Stimulated activated CD8-positive, alpha-beta memory T cell treated with anti-CD3 and anti-CD28 coated beads, Interleukin-12 subunit alpha, Interleukin-12 subunit beta, amount 100 ng/mL, for 24 hours (primary cell): Measurements from ENCODE around the gene TRIM7.
"Not testable (repeated sequence)": the region's sequence is repeated elsewhere in the genome, so short reads cannot be mapped to it uniquely, and the experiment has no call there.

Experiments
- DNase-seq: peaks from one replicate; pipeline ENCODE4 v3.0.0-alpha.2; 2020; ENCODE audit errors: extremely low read depth

The TRIM7 gene

GRCh38 chr5:181212934-181213333 is 7.9 kb upstream of the TRIM7 start:
- DNase-seq, result no peak

- no peak for DNase-seq
Measured at GRCh38 chr5:181212080-181212479, 7.1 kb upstream of the TRIM7 start.

DNA sequence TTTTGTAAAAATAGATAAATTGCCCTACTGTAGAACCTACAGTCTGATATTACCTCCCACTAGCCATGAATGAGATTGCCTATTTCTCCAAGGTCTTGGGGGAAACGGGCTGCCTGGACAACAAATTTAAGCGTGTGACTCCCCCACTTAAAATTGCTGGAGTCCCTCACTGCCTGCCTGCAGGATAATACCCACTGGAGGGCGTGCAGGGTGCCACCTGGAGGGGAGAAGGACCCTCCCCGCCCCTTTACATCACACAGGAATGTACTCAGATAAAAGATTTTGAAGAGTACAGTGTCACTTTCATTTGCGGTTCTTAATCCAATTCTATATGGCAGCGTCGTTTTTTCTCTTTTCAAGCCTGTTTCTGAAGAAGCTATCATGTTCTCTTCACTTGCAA is 6.2 kb upstream of the TRIM7 start:
- DNase-seq, result no peak

GRCh38 chr5:181210698-181211097 is 5.7 kb upstream of the TRIM7 start:
- DNase-seq, result not testable (repeated sequence)

- not testable (repeated sequence) for DNase-seq
Measured at GRCh38 chr5:181210148-181210547, 5.2 kb upstream of the TRIM7 start.

- DNase-seq, result not testable (repeated sequence)
Measured at GRCh38 chr5:181209006-181209405, 4.0 kb upstream of the TRIM7 start.

GRCh38 chr5:181207960-181208253 is 2.9 kb upstream of the TRIM7 start:
- no peak for DNase-seq

- no peak for DNase-seq
Measured at GRCh38 chr5:181207214-181207959, 2.4 kb upstream of the TRIM7 start.

DNA sequence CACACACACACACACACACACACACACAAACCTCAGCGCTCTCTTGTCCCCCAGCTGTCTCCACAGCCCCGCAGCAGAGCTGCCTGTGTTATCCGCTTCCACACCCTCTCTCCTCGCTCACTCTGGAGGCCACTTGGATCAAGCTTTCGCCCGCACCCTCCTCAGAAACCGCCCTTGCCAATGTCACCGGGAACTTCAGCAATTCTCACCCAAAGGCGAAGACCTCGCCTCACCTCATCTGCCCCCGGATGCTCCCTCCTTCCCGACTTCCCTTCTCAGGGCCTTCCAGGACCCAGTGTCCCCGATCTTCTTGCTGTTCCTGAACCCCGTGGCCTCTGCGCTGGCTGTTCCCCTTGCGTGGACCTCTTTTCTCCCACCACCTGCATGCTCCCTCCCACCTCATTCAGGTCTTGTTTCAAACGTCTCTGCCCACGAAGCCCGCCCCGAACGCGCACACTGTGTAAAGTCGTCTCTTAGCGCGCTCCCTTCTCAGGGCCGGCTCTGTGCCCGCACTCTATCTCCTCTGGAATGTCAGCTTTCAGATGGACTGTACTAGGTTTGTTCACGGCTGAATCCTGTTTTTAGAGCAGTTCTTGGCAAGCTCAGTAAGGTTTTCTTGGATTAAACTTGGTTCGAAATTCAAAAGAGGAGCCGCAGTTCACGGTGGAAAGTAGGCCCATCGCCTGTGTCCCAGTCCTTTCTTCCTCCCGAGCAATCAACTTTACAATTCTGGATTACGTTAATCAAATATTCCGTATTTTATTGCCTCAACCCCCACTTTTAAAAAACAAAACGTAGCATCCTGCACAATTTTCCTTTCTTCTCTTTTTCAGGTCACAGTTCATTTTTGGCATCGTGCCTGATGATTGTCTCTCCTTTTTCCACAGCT is 1.0 kb upstream of the TRIM7 start:
- DNase-seq, result no peak

DNA sequence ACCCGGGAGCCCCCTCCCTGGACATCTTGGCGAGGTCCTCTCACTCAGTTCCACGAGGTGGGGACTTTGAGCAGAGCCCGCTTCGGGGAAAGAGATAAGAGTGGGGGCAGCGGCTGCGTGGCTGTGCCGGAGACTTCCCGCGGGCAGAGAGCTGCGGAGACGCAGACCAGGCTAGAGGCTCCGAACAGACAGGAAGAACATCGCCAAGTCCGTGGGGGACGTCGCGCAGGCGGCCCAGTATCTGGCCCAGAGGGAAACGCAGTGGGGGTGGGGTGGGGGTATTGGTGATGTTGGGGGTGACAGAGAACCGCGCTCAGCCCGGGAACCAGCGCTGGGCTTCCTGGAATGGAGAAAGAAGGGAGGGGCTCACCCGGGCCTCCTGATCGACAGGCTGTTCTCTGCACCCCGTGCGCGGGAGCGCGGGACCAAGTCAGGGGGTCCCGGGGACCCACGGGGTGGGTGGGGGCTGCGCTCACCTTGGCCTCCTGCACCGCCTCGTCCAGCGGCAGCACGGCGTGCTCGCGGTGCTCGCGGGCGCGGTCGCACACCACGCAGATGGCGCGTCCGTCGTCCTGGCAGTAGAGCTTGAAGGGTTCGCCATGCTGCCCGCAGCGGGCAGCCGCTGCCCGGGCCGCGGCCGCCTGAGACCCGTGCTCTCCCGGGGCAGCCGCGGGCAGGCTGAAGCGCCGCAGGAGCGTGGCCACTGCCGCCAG is 727 bp downstream of the TRIM7 start:
- no peak for DNase-seq

DNA sequence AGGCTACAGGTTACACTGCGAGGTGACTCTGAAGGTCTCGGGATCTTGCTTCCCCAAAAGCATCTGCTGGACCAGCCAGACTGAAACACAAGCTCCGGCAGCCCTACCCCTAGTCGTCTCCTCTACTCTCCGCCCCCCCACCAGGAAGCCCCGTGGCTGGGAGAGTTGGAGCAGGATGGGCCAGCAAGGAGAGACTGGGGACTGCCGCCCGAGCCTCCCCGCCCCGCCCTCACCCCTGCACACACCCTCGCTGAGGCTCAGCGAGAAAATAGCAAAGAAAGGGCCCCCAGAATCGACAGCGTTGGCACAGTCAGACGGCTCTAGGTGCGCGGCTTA is 1.3 kb downstream of the TRIM7 start:
- no peak for DNase-seq

- DNase-seq, result no peak
Measured at GRCh38 chr5:181203093-181203711, 1.8 kb downstream of the TRIM7 start.

GRCh38 chr5:181200816-181201215 is 4.2 kb downstream of the TRIM7 start:
- no peak for DNase-seq

GRCh38 chr5:181199881-181200638 is 4.9 kb downstream of the TRIM7 start:
- DNase-seq, result no peak

GRCh38 chr5:181198905-181199519 is 6.0 kb downstream of the TRIM7 start:
- DNase-seq, result no peak

DNA sequence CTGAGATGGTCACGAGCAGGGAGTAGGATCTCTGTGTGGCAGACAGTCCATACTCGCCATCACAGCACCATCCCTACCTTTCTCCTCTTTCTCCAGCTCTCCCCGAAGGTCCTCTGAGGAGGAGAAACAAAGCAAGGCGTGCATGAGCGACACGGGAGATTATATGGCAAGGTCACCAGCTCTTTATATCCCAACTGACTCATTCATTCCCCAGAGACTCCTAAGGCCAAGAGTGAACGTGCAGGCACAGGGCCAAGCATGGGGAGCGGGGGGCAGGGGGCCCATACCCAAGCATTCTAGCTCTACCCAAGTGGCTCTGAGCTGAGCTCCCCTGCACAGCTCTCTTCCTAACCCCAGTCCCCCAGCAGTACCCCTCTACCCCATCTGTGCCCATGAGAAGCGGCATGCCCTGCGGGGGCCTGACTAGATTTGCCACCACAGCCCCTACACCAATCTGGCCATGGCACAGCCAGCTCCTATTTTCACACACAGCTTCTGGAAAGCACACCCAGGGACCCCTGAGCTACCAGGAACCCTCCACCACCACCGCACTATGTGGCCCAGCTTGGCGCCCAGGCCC is 6.8 kb downstream of the TRIM7 start:
- no peak for DNase-seq

GRCh38 chr5:181197326-181197951 is 7.6 kb downstream of the TRIM7 start:
- DNase-seq, result no peak

DNA sequence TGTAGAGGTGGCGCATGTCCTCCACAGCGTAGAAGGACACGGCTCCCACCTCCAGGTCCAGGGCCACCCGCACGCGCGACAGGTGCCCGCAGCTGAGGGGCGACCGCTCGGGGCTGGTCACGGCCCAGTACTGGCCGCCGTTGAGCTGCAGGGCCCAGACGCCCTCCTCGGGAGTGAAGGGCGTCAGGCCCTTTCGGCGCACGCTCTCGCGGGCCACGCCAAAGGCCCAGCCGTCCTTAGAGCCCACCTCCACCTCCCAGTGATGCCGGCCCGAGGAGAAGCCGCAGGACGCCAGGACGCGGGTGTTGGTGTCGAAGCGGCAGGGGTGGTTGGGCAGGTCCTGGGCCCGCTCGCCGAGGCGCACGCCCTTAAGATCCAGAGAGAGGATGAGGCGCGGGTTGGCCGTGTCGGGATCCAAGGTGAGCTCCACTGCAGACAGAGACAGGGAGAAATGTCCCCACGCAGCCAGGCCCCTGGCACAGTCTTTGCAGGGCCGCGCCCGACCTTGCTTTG is 9.7 kb downstream of the TRIM7 start:
- no peak for DNase-seq

GRCh38 chr5:181194489-181195248 is 10.3 kb downstream of the TRIM7 start:
- DNase-seq, result no peak
